SU-DHL-6 (cell line): Measurements from ENCODE around the gene PLA2G2A.

Experiments used
- H2AFZ ChIP-seq: fragments of 200-600 bp; sonication (generic); 2 replicates; pipeline ENCODE4 v1.6.1; 2014; ENCODE audit warnings: low read depth, mild to moderate bottlenecking, moderate library complexity, mixed read lengths, antibody characterized with exemption, low read length; ENCODE audit not compliant: severe bottlenecking
- H3F3A ChIP-seq: fragments of 200-600 bp; shearing (Covaris generic); 2 replicates; pipeline ENCODE4 v1.6.0; 2016; ENCODE audit warnings: antibody characterized with exemption, mild to moderate bottlenecking; ENCODE audit not compliant: insufficient read depth
- H3K27ac ChIP-seq: fragments of 200-600 bp; sonication (generic); 2 replicates; pipeline ENCODE4 v1.5.1; 2016; ENCODE audit warnings: low read depth, mild to moderate bottlenecking, low read length, moderate library complexity, mixed read lengths
- H3K27me3 ChIP-seq: fragments of 200-600 bp; sonication (generic), shearing (Covaris generic); 2 replicates; pipeline ENCODE4 v1.6.0; 2014; ENCODE audit warnings: mild to moderate bottlenecking, low read length
- H3K36me3 ChIP-seq: fragments of 200-600 bp; sonication (generic); 2 replicates; pipeline ENCODE4 v1.6.1; 2014; ENCODE audit warnings: mild to moderate bottlenecking, low read length, mixed read lengths
- H3K4me2 ChIP-seq: fragments of 300-600, 200-600 bp; shearing (Covaris generic), sonication (generic); 2 replicates; pipeline ENCODE4 v1.6.0; 2014; ENCODE audit warnings: low read length, low read depth, mild to moderate bottlenecking; ENCODE audit not compliant: poor library complexity, severe bottlenecking
- H3K4me3 ChIP-seq: fragments of 200-600 bp; sonication (generic); 2 replicates; pipeline ENCODE4 v1.5.1; 2014; ENCODE audit warnings: antibody characterized with exemption, low read length, mild to moderate bottlenecking, mixed read lengths; ENCODE audit not compliant: insufficient read depth, poor library complexity, severe bottlenecking
- H3K79me2 ChIP-seq: fragments of 200-600 bp; sonication (generic); 2 replicates; pipeline ENCODE4 v1.6.1; 2014; ENCODE audit warnings: mild to moderate bottlenecking, low read length, moderate library complexity; ENCODE audit not compliant: insufficient read depth
- H3K9ac ChIP-seq: fragments of 200-600 bp; sonication (generic); 2 replicates; pipeline ENCODE4 v1.7.0; 2014; ENCODE audit warnings: mild to moderate bottlenecking, low read length
- H3K9me2 ChIP-seq: fragments of 200-600 bp; sonication (generic); replicated peaks from 2 replicates; pipeline ENCODE4 v1.6.1; 2014; ENCODE audit warnings: low read length; ENCODE audit not compliant: insufficient read depth
- H3K9me3 ChIP-seq: fragments of 200-600 bp; sonication (generic); 2 replicates; pipeline ENCODE4 v1.6.1; 2014; ENCODE audit warnings: low read length, mixed read lengths; ENCODE audit not compliant: insufficient read depth
- H4K20me1 ChIP-seq: fragments of 200-600 bp; sonication (generic); 2 replicates; pipeline ENCODE4 v1.6.1; 2014; ENCODE audit warnings: low read depth, mild to moderate bottlenecking, antibody characterized with exemption, low read length, moderate library complexity, mixed read lengths
- CTCF ChIP-seq: fragments of 200-600 bp; sonication (generic); IDR thresholded peaks from one replicate; pipeline ENCODE4 v1.5.1; 2017; ENCODE audit warnings: antibody characterized with exemption, mild to moderate bottlenecking, low read length, moderate library complexity; ENCODE audit not compliant: insufficient read depth, poor library complexity, severe bottlenecking
- EZH2phosphoT487 ChIP-seq: fragments of 200-600 bp; sonication (generic), shearing (Covaris generic); conservative IDR thresholded peaks from 2 replicates; pipeline ENCODE4 v1.6.1; 2018; ENCODE audit warnings: mild to moderate bottlenecking, antibody characterized with exemption, low read length, moderate library complexity, mixed read lengths

Gene PLA2G2A

GRCh38 chr1:19949016-19949415 lies 30.4 kb downstream of the PLA2G2A start:
- H3K4me3 ChIP-seq = no peak overlapping the region
- no peaks in the 10 kb centered on the region; the same call in 1 of the 2 replicates for H3K27me3 ChIP-seq
- no peak overlapping the region for H3K4me2 ChIP-seq
- no peaks in the 10 kb centered on the region for H3K9me2 ChIP-seq
- TF ChIP-seq CTCF = no peak
- TF ChIP-seq EZH2phosphoT487 = no peak
- no peak overlapping the region for H2AFZ ChIP-seq
- no peak overlapping the region for H3K27ac ChIP-seq
- no peaks in the 10 kb centered on the region for H3K36me3 ChIP-seq
- H3K9ac ChIP-seq = no peak overlapping the region
- peaks cover 4% of the 10 kb centered on the region; the same call in 1 of the 2 replicates for H3K9me3 ChIP-seq
- no peaks in the 10 kb centered on the region for H4K20me1 ChIP-seq
- H3K79me2 ChIP-seq = no peaks in the 10 kb centered on the region
- H3F3A ChIP-seq = no peaks in the 10 kb centered on the region

GRCh38 chr1:19946971-19947370 lies 32.4 kb downstream of the PLA2G2A start:
- H3K9me3 ChIP-seq = no peaks in the 10 kb centered on the region
- no peaks in the 10 kb centered on the region for H3K36me3 ChIP-seq
- no peak overlapping the region for H2AFZ ChIP-seq
- TF ChIP-seq CTCF (no peak), EZH2phosphoT487 (no peak)
- H3K27me3 ChIP-seq = no peaks in the 10 kb centered on the region
- H3K4me2 ChIP-seq = no peak overlapping the region
- H3K9me2 ChIP-seq = no peaks in the 10 kb centered on the region
- no peaks in the 10 kb centered on the region for H3F3A ChIP-seq
- H3K9ac ChIP-seq = no peak overlapping the region
- no peaks in the 10 kb centered on the region for H4K20me1 ChIP-seq
- no peak overlapping the region for H3K27ac ChIP-seq
- H3K79me2 ChIP-seq = no peaks in the 10 kb centered on the region
- H3K4me3 ChIP-seq = no peak overlapping the region

- Histone ChIP-seq H3K79me2 (no peaks in the 10 kb centered on the region), H2AFZ (no peak overlapping the region), H3K27me3 (no peaks in the 10 kb centered on the region), H3F3A (no peaks in the 10 kb centered on the region), H3K4me2 (no peak overlapping the region), H3K36me3 (no peaks in the 10 kb centered on the region), H3K9me3 (no peaks in the 10 kb centered on the region), H3K9me2 (no peaks in the 10 kb centered on the region), H3K27ac (no peak overlapping the region), H3K9ac (no peak overlapping the region), H4K20me1 (no peaks in the 10 kb centered on the region), H3K4me3 (no peak overlapping the region)
- no peak for TF ChIP-seq CTCF
- no peak for TF ChIP-seq EZH2phosphoT487
Measured at GRCh38 chr1:19946331-19946751, 33.1 kb downstream of the PLA2G2A start.
